ENCODE measurements around the gene TAC3. TPM values are rescaled to one million over a fixed set of nuclear protein-coding genes. Genes with fewer than 3 reads are reported as not detected.

TAC3 gene
- total RNA-seq, 1 donor: 0.43 TPM

DNA sequence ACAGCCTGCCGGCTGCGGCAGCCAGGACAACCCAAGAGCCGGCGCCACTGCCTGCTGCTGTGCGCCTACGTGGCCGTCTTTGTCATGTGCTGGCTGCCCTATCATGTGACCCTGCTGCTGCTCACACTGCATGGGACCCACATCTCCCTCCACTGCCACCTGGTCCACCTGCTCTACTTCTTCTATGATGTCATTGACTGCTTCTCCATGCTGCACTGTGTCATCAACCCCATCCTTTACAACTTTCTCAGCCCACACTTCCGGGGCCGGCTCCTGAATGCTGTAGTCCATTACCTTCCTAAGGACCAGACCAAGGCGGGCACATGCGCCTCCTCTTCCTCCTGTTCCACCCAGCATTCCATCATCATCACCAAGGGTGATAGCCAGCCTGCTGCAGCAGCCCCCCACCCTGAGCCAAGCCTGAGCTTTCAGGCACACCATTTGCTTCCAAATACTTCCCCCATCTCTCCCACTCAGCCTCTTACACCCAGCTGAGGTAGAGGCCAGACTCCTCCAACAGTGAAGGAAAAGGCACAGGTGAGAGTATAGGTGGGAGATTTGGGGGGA, 20.3 kb downstream of the TAC3 start:
- no peak overlapping the region for H3K4me3 ChIP-seq (ENCODE audit: low read depth, low read length)
- DNase-seq (ENCODE audit: low read depth): no peak
- TF ChIP-seq, protein P1, sequence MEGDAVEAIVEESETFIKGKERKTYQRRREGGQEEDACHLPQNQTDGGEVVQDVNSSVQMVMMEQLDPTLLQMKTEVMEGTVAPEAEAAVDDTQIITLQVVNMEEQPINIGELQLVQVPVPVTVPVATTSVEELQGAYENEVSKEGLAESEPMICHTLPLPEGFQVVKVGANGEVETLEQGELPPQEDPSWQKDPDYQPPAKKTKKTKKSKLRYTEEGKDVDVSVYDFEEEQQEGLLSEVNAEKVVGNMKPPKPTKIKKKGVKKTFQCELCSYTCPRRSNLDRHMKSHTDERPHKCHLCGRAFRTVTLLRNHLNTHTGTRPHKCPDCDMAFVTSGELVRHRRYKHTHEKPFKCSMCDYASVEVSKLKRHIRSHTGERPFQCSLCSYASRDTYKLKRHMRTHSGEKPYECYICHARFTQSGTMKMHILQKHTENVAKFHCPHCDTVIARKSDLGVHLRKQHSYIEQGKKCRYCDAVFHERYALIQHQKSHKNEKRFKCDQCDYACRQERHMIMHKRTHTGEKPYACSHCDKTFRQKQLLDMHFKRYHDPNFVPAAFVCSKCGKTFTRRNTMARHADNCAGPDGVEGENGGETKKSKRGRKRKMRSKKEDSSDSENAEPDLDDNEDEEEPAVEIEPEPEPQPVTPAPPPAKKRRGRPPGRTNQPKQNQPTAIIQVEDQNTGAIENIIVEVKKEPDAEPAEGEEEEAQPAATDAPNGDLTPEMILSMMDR (IDR thresholded peaks at IDR 0.05; ENCODE audit: insufficient read depth, low read depth, low read length): no peak

DNA sequence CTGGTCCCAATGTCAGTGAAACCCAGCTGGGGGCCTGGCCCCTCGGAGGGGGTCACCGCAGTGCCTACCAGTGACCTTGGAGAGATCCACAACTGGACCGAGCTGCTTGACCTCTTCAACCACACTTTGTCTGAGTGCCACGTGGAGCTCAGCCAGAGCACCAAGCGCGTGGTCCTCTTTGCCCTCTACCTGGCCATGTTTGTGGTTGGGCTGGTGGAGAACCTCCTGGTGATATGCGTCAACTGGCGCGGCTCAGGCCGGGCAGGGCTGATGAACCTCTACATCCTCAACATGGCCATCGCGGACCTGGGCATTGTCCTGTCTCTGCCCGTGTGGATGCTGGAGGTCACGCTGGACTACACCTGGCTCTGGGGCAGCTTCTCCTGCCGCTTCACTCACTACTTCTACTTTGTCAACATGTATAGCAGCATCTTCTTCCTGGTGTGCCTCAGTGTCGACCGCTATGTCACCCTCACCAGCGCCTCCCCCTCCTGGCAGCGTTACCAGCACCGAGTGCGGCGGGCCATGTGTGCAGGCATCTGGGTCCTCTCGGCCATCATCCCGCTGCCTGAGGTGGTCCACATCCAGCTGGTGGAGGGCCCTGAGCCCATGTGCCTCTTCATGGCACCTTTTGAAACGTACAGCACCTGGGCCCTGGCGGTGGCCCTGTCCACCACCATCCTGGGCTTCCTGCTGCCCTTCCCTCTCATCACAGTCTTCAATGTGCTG, 21.0 kb downstream of the TAC3 start:
- no peak overlapping the region for H3K4me3 ChIP-seq (ENCODE audit: low read depth, low read length)
- TF ChIP-seq, protein P1 (IDR thresholded peaks at IDR 0.05; ENCODE audit: insufficient read depth, low read depth, low read length): no peak
- no peak for DNase-seq (ENCODE audit: low read depth)

DNA sequence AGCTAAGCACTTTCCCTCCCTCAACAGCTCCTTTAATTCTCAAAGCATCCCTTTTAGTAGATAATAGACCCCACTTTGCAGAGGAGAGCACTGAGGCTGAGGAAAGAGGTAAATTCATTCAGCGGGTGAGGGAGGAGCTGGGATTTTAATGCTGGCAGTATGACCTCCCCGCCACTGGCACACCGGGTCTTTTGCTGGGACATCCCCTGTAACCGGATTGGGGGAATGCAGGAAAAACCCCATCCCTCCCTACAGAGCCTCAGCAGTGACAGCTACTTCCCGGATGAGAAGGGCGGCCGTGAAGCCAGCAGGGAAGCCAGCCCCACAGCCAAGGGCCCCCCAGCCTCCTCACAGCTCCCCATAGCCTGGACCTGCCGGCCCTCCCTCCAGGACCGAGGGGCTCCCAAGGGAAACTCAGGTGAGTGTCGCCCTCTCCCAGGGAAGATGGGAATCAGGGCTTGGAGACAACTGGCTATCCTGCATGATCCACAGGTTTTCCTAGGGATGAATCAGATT, 22.0 kb downstream of the TAC3 start:
- H3K4me3 ChIP-seq (ENCODE audit: low read depth, low read length): no peak overlapping the region
- DNase-seq (ENCODE audit: low read depth): no peak
- TF ChIP-seq, protein P1 (IDR thresholded peaks at IDR 0.05; ENCODE audit: insufficient read depth, low read depth, low read length): no peak

DNA sequence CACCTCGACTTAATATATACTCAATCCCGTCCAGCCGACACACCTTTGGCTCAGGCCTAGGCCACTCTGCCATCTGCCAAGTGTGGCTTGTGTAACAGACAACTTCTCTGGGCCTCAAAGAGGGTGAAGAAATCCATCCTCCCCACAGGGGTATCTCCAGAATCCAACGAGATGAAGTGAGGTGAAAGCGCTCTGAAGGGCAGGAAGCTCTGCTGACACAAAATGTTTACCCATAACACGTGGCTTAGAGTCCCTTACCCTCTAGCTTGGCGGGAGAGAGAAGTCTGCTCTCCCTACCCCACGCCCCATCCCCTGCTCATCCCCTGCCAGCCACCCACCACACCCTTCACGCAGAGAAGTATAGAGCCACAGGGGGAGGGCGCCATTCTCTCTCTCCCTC, 23.0 kb downstream of the TAC3 start:
- H3K4me3 ChIP-seq (ENCODE audit: low read depth, low read length): no peak overlapping the region
- no peak for DNase-seq (ENCODE audit: low read depth)
- TF ChIP-seq, protein P1 (IDR thresholded peaks at IDR 0.05; ENCODE audit: insufficient read depth, low read depth, low read length): no peak

DNA sequence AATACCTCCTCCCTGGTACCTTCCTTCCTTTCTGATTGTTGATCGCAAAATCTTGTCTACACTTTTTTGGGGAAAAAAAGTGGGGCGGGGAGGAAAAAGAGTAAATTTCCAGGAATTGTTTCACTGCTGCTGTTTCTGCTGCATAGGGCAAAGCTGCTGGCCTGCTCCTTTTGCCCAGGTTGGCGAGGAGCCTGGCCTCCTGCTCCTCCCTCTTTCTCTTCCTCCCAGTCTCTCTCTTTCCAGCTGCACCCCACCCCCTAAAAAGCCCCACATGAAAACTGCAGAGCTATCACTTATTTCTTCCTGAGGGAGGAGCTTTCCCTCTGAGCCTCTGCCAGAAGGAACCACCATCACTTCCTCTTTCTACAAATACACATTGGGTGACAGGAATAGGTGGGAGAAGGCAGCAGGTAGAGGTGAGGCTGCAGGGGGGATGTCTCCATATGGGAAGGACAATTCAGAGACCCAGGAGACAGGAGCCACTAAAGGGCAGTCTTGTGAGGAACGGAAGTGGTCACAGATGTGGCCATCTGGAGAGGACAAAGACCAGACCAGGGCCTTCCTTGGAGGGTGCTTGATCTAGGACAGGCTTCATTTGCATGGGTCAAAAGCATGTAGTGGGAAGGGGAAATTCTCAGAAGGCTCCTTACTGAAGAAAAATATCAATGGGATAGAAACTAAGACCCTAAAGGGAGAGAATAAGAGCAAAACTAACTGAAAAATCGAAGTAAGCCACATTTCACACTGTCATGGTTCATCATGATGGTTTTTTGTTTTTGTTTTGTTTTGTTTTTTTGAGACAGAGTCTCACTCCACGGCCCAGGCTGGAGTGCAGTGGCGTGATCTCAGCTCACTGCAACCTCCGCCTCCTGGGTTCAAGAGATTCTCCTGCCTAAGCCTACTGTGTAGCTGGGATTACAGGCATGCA, 24.7 kb downstream of the TAC3 start:
- DNase-seq (ENCODE audit: low read depth): no peak
- H3K4me3 ChIP-seq (ENCODE audit: low read depth, low read length): no peak overlapping the region
- TF ChIP-seq, protein P1 (IDR thresholded peaks at IDR 0.05; ENCODE audit: insufficient read depth, low read depth, low read length): no peak

DNA sequence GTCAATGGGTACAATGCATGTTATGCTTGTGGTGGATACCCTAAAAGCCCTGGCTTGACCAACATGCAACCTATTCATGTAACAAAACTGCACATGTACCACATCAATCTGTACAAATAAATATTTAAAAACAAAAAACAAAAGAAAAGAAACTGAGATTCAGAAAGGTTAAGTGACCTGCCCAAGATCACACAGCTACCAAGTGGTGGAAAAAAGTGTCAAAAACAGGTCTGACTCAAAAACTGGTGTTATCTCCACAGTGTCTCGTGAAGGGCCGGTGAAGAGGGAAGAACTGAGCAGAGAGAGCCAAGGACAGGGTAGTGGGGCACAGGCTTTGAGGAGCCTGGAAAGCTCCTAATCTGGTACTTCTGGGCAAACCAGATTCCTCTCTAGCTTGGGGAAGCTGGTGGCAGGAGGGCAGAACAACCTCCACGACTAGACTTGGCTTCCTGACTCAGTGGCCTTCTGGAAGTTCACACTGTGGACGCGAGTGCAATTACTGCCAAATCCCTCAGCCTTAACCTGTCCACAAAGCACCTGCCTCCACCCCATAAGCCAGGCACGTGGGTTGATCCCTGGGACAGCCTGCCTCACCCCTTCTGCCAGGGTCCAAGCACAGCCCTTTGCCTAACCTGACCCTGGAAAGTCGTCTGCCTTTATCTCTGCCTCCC, 25.5 kb downstream of the TAC3 start:
- no peak for DNase-seq (ENCODE audit: low read depth)
- no peak overlapping the region for H3K4me3 ChIP-seq (ENCODE audit: low read depth, low read length)
- TF ChIP-seq, protein P1 (IDR thresholded peaks at IDR 0.05; ENCODE audit: insufficient read depth, low read depth, low read length): no peak
